GM18498 (cell line): Measurements from ENCODE around the gene ARHGAP5.
A peak's percentile ranks its signal among the peaks of the same experiment; 100 is the strongest.

ENCODE experiments used
- ATAC-seq: cut with Tn5 transposase; IDR thresholded peaks from one replicate; pipeline ENCODE4 v1.9.1; 2021; ENCODE audit warnings: mild to moderate bottlenecking, moderate library complexity; ENCODE audit not compliant: unreplicated experiment

The ARHGAP5 gene

GRCh38 chr14:32169191-32169590 lies 92.1 kb downstream of the ARHGAP5 start:
- ATAC-seq, result no peak

- no peak for ATAC-seq
Observed at GRCh38 chr14:32171469-32171868, 94.4 kb downstream of the ARHGAP5 start.

GRCh38 chr14:32183151-32184058 lies 106.3 kb downstream of the ARHGAP5 start:
- ATAC-seq, result no peak

- no peak for ATAC-seq
Observed at GRCh38 chr14:32185097-32185496, 108.0 kb downstream of the ARHGAP5 start.

- ATAC-seq, result peak; percentile 74
Observed at GRCh38 chr14:32186248-32186647, 109.1 kb downstream of the ARHGAP5 start.

- ATAC-seq, result no peak
Observed at GRCh38 chr14:32189811-32190210, 112.7 kb downstream of the ARHGAP5 start.

GRCh38 chr14:32190673-32191072 lies 113.6 kb downstream of the ARHGAP5 start:
- ATAC-seq, result no peak

- no peak for ATAC-seq
Observed at GRCh38 chr14:32192712-32193373, 115.7 kb downstream of the ARHGAP5 start.

- no peak for ATAC-seq
Observed at GRCh38 chr14:32193532-32193931, 116.4 kb downstream of the ARHGAP5 start.

GRCh38 chr14:32195636-32196035 lies 118.5 kb downstream of the ARHGAP5 start:
- no peak for ATAC-seq

GRCh38 chr14:32197919-32198318 lies 120.8 kb downstream of the ARHGAP5 start:
- ATAC-seq, result peak; percentile 47

- no peak for ATAC-seq
Observed at GRCh38 chr14:32200368-32201192, 123.5 kb downstream of the ARHGAP5 start.

GRCh38 chr14:32201193-32201815 lies 124.2 kb downstream of the ARHGAP5 start:
- ATAC-seq, result peak; percentile 55

- no peak for ATAC-seq
Observed at GRCh38 chr14:32201816-32202490, 124.8 kb downstream of the ARHGAP5 start, which contains the start of gene RNU6-7. RNU6-7 (plus strand) TSS chr14:32202045.

GRCh38 chr14:32202491-32202997 lies 125.4 kb downstream of the ARHGAP5 start:
- ATAC-seq, result no peak

- ATAC-seq, result peak; percentile 72
Observed at GRCh38 chr14:32202998-32203882, 126.1 kb downstream of the ARHGAP5 start, which contains the start of gene RNU6-8. RNU6-8 (minus strand) TSS chr14:32203269.

- ATAC-seq, result no peak
Observed at GRCh38 chr14:32203928-32204357, 126.8 kb downstream of the ARHGAP5 start.

- no peak for ATAC-seq
Observed at GRCh38 chr14:32205554-32205953, 128.4 kb downstream of the ARHGAP5 start.

GRCh38 chr14:32205984-32206383 lies 128.9 kb downstream of the ARHGAP5 start:
- no peak for ATAC-seq
